NCI-H446 treated with DMSO at 0.1 percent for 48 hours (cell line): ENCODE data around the gene FAM219A.

Source experiments
- DNase-seq: peaks from one replicate; lab custom pipeline; 2025; lab: John Stamatoyannopoulos, UW

FAM219A gene

DNA sequence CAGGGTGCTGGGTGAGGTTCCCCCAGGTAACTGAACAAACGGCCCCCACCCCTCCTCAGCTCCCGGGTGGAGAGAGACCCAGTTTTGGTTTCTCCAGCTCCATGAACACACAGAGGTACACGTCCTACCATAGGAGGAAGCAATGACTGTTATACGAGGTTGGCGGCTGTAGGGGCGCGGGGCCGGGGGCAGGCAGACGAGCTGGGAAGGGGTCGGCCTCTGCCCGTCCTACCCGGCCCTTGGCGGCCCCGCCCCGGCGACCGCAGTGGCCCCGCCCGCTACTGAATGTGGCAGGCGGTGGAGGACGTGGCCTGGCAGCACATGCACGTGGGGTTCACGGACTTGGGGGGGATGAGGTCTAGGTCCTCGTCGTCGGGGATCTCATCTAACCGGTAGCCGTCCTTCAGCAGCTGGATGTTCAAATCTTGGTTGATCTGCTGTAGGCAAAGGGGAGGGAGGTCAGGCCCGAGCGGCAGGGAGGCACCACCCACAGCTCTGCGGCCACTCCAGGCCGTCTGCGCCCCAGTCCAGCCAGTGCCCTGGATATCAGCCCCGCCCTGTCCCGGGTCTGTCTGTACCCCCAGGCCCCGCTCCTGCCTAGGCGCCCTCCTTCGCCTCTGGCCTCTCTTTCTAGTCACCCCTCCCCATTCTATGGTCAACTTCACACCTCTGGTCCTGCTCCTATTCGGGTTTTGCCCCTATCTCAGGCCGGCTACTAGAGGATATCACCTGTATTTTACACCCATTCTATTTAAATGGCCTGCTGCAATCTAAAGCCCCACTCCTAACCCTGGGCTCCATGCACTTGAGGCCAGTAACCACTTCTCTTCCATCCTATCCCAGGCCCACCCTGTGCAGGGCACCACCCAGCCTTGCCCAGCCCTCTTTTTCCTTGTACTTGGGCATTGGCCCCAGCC is 57.4 kb downstream of the FAM219A start:
- DNase-seq, result no peak

- no peak for DNase-seq
Observed at GRCh38 chr9:34400275-34400674, 58.1 kb downstream of the FAM219A start.

DNA sequence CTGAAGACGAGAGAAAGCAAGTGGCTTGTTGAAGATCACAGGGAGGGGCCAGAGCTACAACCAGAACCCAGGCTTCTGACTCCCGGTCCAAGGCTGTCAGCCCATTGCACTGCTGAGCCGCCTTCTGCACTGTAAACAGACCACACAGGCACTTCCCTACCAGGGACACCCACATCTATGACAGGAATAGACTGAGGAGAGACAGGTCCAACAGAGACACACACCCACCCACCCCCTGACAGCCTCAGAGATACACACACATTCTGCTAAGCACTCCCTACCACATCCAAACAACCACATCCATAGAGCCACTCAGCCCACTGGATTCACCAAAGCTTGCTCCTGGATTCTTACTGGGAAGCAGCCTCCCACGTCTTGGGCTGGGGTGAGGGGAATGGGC is 58.6 kb downstream of the FAM219A start:
- no peak for DNase-seq

- DNase-seq, result no peak
Observed at GRCh38 chr9:34398875-34399274, 59.5 kb downstream of the FAM219A start.

DNA sequence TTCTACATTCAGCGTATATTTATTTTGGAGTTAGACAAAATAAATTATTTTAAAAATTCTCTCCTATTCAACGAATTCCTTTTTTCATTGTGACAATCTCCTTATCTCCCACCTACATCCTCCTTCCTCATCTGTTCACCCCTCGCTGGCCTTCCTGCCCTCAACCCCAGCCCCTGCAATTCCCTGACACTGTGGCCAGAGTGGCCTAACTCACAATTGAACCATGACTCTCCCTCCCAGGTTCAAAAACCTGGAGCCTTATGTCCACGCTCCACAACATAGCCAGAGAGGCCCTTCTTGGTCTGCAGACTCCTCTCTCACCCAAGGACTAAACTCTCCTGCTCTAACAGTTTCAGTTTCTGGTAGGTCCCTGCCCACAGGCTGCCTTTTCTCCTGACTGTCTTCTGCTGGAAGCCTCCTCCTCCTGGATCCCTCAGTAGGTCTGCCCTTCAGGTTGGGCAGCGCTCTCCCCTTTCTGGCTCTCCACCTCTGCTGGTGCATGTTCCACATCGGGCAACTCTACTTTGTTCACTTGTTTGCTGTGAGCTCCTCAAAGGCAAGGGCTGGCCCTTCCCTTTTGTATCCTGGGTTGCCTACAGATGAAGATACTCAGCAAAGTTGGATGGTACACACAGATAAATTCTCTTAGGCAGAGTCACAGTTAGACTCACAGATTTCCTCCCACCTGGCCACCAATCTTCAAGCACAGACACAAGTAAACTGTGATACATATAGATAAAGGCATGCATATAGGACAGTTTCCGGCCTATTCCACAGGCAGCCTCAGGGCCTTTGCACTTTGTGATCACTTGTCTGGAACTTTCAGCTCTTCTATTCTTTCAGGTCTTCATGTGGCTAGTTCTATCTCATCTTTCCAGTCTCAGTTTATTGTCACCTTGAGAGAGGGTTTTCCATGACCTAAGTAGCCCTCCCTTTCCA is 61.8 kb downstream of the FAM219A start:
- DNase-seq, result no peak

GRCh38 chr9:34392511-34392910 is 65.9 kb downstream of the FAM219A start:
- no peak for DNase-seq

- DNase-seq, result no peak
Observed at GRCh38 chr9:34387239-34387638, 71.1 kb downstream of the FAM219A start.

DNA sequence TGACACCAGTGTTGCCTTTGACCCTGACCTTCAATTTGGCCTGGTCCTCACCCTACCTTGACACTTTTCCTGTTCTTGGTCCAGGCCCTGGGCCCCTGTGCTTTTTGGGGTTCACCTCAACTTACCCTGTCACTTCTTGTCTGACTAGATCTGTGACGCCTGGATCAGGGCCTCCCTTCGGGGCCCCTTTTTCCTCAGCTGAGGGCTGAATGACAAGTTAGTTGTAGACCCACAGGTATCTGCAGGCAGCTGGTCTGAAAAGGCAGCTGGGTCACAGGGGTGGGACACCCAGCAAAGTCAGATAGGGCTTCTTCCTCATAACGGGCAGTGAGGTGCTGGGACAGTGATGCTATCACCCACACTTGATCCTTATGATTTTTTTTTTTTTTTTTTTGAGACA is 71.7 kb downstream of the FAM219A start:
- DNase-seq, result no peak

DNA sequence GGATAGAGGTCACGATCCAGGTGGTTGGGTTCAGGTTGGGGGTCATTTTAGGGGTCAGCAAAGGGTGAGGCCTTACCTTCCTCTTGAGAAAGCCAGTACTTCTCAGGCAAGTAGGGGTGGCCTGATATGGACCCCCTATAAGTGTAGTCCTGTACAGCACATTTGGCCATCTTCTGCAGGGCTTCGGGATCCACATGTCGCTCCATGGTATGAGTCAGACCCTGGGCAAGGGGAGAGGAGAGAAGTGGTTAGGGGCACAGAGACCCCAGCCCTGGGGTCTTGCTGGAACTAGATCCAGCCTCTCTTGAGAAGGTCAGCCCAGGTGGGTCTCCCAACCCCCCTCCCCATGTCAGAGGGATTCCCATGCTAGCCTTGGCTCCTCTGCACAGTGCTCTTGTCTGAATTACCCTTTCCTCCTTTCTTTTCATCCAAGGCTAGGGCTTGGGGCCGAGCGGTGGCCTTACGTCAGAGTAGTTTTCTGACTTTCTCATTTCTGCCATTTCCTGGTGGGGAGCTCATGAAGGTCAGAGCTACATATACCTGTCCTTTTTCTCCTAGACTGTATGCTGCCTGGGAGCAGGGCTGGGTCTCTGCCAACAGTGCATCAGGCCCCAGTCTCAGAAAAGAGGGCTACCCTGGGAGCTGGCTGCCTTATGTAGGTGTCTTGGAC is 72.7 kb downstream of the FAM219A start:
- DNase-seq, result no peak

DNA sequence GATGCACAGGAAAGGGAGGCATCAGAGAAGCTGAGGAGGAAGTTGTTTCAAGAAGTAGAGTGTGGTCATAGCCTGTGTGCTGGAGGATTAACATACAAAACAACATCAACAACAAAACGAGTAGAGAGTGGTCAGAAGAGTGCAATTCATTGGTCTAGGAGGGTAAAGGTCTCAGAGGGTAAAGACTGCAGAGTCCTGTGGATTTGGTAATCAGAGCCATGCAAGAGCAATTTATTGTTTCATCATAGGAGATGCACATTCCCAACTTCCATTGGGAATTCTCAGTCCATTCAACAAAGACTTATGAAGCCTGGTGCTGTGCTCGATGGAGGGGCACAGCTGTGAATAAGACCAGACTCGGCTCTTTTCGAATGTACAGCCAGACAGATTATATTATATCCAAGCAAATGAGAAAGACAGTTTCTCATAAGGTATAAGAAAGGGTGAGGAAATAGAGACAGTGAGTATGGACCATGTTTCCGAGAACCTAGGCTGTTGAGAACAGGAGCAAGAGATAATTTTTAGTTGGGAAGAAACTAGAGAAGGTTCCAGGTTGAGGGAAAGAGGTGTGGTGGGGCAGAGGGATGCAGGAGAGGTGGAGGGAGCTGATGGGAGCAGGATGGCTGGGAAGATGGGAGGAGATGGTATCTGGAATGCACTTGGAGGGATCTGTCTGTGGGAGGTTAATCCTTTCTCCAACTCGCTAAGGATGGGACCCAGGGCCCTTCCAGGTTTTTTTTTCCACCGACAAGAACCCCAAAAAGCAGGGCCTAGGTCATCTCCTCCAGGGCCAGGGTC is 73.8 kb downstream of the FAM219A start:
- DNase-seq, result no peak

- no peak for DNase-seq
Observed at GRCh38 chr9:34383904-34384303, 74.5 kb downstream of the FAM219A start.

DNA sequence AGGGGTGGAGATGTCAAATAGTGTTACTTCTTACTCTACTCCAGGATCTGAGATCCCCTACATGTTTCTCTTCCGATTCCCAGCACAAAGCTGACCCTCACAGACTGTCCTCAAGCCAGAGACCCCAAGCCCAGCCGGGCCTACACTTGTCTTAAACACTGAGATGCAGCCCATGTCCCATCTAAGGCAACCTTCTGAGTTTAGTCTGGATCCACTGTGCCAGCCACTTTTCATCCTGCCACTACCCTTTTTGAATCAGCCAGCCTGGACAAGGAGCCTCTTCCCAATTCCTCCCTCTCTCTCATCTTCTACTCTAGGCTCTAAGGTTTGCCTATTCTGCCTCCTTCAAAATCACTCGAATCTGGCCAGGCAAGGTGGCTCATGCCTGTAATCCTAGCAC is 75.5 kb downstream of the FAM219A start:
- no peak for DNase-seq

- DNase-seq, result no peak
Observed at GRCh38 chr9:34382054-34382453, 76.3 kb downstream of the FAM219A start.

DNA sequence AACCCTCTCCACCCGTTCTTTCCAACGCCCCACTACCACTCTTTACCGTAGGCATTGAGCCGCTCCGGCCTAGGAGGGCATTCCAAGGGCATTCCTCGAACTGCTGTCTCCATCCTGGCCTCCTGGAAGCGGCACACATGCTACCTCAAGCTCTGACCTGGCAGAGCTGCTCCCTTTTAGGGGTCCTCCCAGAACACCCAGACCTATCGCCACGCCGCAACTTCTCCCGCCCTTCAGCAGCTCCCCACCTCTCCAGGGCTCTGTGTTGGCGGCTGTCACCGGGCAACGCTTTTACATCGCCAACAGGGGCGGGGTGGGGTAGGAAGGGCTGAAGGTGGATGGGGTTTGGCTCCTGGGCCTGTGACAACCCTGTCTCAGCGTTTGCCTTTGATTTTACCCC is 77.0 kb downstream of the FAM219A start:
- DNase-seq, result no peak

DNA sequence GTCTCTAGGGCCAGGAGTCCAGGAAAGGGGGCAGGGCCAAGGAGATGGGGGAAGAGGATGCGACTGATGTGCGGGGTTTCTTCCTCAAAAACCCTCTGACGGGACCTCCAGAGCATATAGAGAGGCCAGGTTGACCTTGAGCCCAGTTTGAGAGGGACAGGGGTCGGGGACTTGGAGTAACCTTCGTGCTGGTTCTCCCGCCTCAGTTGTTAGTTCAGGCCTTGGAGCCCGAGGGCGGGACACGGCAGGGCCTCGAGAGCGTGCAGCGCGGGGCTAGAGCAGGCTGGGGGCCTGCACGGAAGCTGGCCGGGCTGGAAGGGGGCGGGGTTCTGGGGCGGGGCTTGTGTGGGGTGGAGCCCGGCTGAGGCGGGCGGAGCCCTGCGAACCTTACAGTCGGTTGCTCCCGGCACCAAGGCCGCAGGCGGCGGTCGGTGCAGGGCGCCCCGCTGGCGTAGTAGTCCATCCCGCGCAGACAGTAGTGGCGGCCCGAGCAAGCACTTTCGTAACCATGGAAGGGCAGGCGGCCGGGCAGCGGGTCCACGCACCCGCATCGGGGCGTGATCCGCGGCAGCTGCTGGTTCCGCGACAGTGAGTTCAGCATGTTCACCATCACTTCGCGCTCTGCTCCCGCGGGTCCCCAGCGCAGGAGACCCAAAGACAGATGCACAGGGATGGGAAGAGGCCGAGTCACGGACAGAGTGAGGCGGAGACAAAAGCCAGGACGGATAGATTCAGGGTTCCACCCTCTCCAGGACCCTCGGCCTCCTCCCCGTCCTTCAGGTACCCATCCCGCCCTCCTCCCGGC is 77.7 kb downstream of the FAM219A start:
- DNase-seq, result peak; percentile 12

DNA sequence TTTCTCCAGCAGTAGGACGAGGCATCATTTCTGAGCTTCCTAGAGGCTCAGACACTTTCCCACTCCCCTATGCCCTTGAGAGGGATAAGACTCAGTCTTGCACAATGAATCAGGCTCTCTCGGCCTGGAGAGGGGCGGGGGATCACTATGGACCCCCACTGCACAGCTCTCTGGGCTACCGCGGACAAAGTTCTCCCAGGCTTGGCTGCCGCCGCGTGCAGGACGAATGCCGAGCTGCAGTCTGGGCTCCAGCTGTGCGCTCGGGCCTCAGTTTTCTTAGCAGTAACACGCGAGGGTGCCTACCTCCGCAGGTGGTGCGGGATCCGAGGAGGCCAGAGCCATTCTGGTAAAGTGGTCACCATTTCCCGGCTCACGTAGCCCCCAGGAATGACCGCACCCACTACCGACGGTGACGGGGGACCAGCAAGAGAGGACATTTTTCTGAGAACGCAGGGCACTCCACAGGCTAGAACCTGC is 78.3 kb downstream of the FAM219A start:
- DNase-seq, result no peak

- peak; percentile 40 for DNase-seq
Observed at GRCh38 chr9:34379334-34380033, 78.9 kb downstream of the FAM219A start.

DNA sequence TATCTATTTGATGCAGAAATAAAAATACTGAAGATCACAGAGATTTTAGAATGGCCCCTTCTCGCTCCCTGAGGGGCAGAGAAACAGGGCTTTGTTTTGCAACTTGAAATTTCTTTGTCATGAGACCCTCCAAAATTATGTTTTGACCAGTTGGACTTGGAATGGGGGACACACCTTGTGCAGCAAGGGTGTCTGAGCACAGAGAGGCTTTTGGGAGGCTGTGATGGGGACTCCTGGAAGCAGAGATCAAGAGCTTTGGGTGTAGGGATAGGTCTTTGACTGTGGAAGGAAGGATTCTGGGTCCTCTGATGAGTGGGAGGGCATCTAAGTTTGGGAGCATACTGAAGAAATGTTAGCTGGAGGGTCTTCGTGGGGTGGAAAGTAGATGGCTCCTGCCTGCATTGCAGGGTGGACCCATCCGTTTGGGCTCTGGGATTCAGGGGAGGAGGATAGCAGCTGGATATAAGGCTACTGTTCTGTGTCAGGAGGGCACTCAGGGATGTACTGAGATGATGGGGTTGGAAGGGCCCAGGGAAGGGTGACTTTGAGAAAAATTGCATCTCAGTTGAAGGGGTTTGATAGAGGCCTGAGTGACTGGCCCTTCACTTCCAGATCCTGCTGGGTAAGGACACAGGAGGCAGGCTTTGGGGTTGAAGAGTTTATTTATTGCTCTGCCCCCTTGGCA is 79.9 kb downstream of the FAM219A start:
- no peak for DNase-seq

DNA sequence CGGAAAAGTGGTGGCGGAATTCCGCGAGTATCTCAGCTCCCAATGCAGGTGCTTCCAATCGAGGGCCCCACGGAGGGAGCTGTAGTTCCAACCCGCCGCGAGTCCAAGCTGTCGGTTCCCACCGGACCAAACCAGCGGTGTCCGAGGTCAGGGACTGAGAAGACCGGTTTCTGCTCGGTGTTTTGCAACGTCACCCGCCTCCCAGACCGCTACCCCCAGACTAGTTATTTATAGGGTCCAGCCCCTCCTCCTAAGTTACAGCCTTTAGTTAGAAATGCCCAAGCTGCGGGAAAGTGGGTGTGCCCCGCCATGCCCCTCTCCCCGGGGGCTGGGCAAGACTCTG is 81.0 kb downstream of the FAM219A start:
- no peak for DNase-seq
